MCF 10A (cell line): ENCODE measurements around the gene ECD. TPM values are rescaled to one million over a fixed set of nuclear protein-coding genes. Genes with fewer than 3 reads are reported as not detected.
"Not testable (repeated sequence)": the region's sequence is repeated elsewhere in the genome, so short reads cannot be mapped to it uniquely, and the experiment has no call there.

Source experiments
- BruUV-seq: library from RNA; stranded (reverse); fragments of 400-500 nt; replicated peaks from 2 replicates; lab custom pipeline; 2021; lab: Mats Ljungman, UMichigan
- CTCF ChIA-PET: fragments of 300-600 bp; sonication (Branson Sonifier 250); formaldehyde crosslinking; extraction: SDS; loops from one replicate; lab custom pipeline; 2021; ENCODE audit warnings: antibody characterized with exemption, inconsistent platforms; lab: Yijun Ruan, JAX
- POLR2A ChIA-PET: fragments of 300-600, 350-650 bp; sonication (Branson Sonifier 250); formaldehyde crosslinking; extraction: SDS; loops from one replicate; lab custom pipeline; 2020; ENCODE audit warnings: antibody characterized with exemption, inconsistent platforms; lab: Yijun Ruan, JAX
- DNase-seq: peaks from one replicate; pipeline ENCODE4 v3.0.0-alpha.2; 2018; ENCODE audit not compliant: unreplicated experiment
- H3K27ac Mint-ChIP-seq: one replicate; pipeline ENCODE4 v1.8.0; 2022; ENCODE audit warnings: mild to moderate bottlenecking, low read depth, mixed read lengths; ENCODE audit not compliant: unreplicated experiment
- H3K27me3 Mint-ChIP-seq: one replicate; pipeline ENCODE4 v1.8.0; 2022; ENCODE audit warnings: mixed read lengths; ENCODE audit not compliant: insufficient read depth, unreplicated experiment
- H3K36me3 Mint-ChIP-seq: one replicate; pipeline ENCODE4 v1.8.0; 2022; ENCODE audit warnings: mild to moderate bottlenecking, moderate library complexity, mixed read lengths; ENCODE audit not compliant: insufficient read depth, unreplicated experiment
- H3K4me1 Mint-ChIP-seq: one replicate; pipeline ENCODE4 v1.8.0; 2022; ENCODE audit warnings: mixed read lengths; ENCODE audit not compliant: insufficient read depth, unreplicated experiment
- H3K4me3 Mint-ChIP-seq: one replicate; pipeline ENCODE4 v1.8.0; 2022; ENCODE audit warnings: mild to moderate bottlenecking, moderate library complexity, mixed read lengths; ENCODE audit not compliant: unreplicated experiment
- H3K9me3 Mint-ChIP-seq: one replicate; pipeline ENCODE4 v1.8.0; 2022; ENCODE audit warnings: mixed read lengths; ENCODE audit not compliant: unreplicated experiment
- intact Hi-C: fragments of 100-400 bp; cut with micrococcal nuclease; formaldehyde crosslinking; loops from 2 replicates; pipeline ENCODE4 v1.14.1; 2022
- total RNA-seq: library from RNA; stranded (reverse); gene quantifications from 2 replicates; pipeline ENCODE4 v1.2.3, GENCODE V29; 2022
- TF ChIP-seq, protein P1 (sequence below): fragments of 200-600 bp; IDR thresholded peaks from one replicate; pipeline ENCODE4 v1.8.0; 2022; ENCODE audit warnings: antibody characterized with exemption, mild to moderate bottlenecking; ENCODE audit not compliant: unreplicated experiment

Gene ECD
- total RNA-seq, 1 experiment from 2014 or later = 29.9 TPM

DNA sequence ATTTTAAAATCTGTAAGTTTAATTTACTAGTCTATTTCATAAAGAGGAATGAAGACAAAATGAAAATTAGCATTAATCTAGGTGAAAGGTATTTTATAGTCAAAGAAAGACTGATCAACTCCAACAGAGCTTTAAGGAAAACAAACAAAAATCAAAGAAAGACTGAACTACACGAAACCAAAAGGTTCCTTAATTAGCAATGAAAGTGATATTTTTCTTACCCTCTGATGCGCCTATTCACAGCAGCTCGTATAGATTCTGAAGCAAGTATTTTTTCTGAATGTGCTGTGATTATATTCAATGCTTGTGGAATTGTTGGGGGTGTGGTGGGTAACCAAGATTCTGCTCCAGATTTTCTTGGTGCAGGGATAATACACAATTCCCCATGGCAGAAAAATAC is 11.8 kb downstream of the ECD start:
- Mint-ChIP-seq H3K9me3 (no peaks in the 10 kb centered on the region), H3K27ac (no peak overlapping the region), H3K36me3 (peaks cover 86% of the 10 kb centered on the region), H3K4me1 (peaks cover 8% of the 10 kb centered on the region), H3K4me3 (no peak overlapping the region), H3K27me3 (no peaks in the 10 kb centered on the region)
- POLR2A ChIA-PET = interaction anchor here (0.6 to 2.2 kb wide), 3 partner anchors 54 to 115 kb away, joined by 3 to 6 read pairs (median 3); partner anchors contain the start of gene P4HA1
- no peak for DNase-seq
- no TSS peak for BruUV-seq
- TF ChIP-seq, protein P1, sequence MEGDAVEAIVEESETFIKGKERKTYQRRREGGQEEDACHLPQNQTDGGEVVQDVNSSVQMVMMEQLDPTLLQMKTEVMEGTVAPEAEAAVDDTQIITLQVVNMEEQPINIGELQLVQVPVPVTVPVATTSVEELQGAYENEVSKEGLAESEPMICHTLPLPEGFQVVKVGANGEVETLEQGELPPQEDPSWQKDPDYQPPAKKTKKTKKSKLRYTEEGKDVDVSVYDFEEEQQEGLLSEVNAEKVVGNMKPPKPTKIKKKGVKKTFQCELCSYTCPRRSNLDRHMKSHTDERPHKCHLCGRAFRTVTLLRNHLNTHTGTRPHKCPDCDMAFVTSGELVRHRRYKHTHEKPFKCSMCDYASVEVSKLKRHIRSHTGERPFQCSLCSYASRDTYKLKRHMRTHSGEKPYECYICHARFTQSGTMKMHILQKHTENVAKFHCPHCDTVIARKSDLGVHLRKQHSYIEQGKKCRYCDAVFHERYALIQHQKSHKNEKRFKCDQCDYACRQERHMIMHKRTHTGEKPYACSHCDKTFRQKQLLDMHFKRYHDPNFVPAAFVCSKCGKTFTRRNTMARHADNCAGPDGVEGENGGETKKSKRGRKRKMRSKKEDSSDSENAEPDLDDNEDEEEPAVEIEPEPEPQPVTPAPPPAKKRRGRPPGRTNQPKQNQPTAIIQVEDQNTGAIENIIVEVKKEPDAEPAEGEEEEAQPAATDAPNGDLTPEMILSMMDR = no peak
- CTCF ChIA-PET = interaction anchor here (0.9 kb wide), 1 partner anchor 60 kb away, joined by 3 read pairs; no protein-coding TSS in a partner anchor
- intact Hi-C loops = no loop called here

DNA sequence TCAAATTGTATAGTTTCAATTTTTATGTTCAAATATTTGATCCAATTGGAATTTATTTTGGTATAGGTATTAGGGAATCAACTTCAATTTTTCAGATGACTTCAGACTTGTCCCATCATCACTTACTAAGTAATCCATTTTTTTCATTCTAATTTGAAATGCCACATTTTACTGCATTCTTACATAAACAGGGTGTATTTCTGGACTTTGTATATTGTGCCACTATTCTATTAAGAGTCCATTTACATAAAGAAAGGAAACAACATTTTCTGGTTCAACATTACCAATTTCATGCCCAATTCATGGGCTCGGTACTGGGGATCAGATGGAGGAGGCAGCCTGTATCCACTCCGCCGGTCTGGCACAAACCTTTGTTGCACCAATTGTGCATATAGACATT is 15.8 kb downstream of the ECD start:
- H3K27ac Mint-ChIP-seq = no peak overlapping the region
- no peaks in the 10 kb centered on the region for H3K27me3 Mint-ChIP-seq
- DNase-seq = no peak
- ChIA-PET POLR2A (interaction anchor here (1.1 kb wide), 1 partner anchor 12 kb away, joined by 3 read pairs; no protein-coding TSS in a partner anchor), CTCF (interaction anchor here (0.9 kb wide), 2 partner anchors 55 to 91 kb away, joined by 3 to 4 read pairs; no protein-coding TSS in a partner anchor)
- H3K9me3 Mint-ChIP-seq = no peaks in the 10 kb centered on the region
- TF ChIP-seq, protein P1 = no peak
- no peak overlapping the region for H3K4me3 Mint-ChIP-seq
- intact Hi-C loops = no loop called here
- no peaks in the 10 kb centered on the region for H3K4me1 Mint-ChIP-seq
- no TSS peak for BruUV-seq
- H3K36me3 Mint-ChIP-seq = peaks cover 88% of the 10 kb centered on the region

DNA sequence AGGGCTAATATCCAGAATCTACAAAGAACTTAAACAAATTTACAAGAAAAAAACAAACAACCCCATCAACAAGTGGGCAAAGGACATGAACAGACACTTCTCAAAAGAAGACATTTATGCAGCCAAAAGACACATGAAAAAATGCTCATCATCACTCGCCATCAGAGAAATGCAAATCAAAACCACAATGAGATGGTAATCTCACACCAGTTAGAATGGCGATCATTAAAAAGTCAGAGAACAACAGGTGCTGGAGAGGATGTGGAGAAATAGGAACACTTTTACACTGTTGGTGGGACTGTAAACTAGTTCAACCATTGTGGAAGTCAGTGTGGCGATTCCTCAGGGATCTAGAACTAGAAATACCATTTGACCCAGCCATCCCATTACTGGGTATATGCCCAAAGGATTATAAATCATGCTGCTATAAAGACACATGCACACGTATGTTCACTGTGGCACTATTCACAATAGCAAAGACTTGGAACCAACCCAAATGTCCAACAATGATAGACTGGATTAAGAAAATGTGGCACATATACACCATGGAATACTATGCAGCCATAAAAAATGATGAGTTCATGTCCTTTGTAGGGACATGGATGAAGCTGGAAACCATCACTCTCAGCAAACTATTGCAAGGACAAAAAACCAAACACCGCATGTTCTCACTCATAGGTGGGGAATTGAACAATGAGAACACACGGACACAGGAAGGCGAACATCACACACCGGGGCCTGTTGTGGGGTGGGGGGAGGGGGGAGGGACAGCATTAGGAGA is 17.0 kb downstream of the ECD start:
- intact Hi-C loops, H3K27me3 Mint-ChIP-seq, POLR2A ChIA-PET, H3K4me3 Mint-ChIP-seq, H3K4me1 Mint-ChIP-seq, H3K9me3 Mint-ChIP-seq, BruUV-seq, DNase-seq, H3K27ac Mint-ChIP-seq: not testable (repeated sequence)
- H3K36me3 Mint-ChIP-seq = peaks cover 89% of the 10 kb centered on the region
- CTCF ChIA-PET = interaction anchor here (0.9 kb wide), 1 partner anchor 89 kb away, joined by 4 read pairs; no protein-coding TSS in a partner anchor

GRCh38 chr10:73141603-73142002 is 26.2 kb downstream of the ECD start:
- TF ChIP-seq, protein P1 = no peak

More at GRCh38 chr10:73141603-73142002, 26.2 kb downstream of the ECD start:
- Mint-ChIP-seq H3K4me3 (no peak overlapping the region), H3K27ac (no peak overlapping the region), H3K27me3 (no peaks in the 10 kb centered on the region), H3K9me3 (no peaks in the 10 kb centered on the region), H3K4me1 (no peaks in the 10 kb centered on the region), H3K36me3 (peaks cover 87% of the 10 kb centered on the region)
- ChIA-PET CTCF (interaction anchor here (2.2 kb wide), 1 partner anchor 17 kb away, joined by 5 read pairs; no protein-coding TSS in a partner anchor), POLR2A (no interaction called here)
- DNase-seq = no peak
- intact Hi-C loops = no loop called here
- no TSS peak for BruUV-seq
